ENCODE results near the gene HLA-G.
A peak's percentile ranks its signal among the peaks of the same experiment; 100 is the strongest.

The HLA-G gene

DNA sequence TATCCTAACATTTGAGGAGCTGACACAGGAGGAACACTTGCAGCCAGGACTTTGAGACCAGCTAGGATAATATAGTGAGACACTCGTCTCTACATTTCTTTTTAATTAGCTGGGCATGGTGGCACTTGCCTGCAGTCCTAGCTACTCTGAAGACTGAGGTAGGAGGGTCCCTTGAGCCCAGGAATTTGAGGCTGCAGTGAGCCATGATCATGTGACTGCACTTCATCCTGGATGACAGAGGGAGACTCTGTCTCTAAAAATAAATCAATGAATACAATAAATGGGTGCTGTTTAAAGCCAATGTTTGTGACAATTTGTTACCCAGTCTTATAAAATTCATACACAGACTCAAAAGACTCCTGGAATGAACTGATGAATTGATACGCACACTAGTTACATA is 1.8 kb upstream of the HLA-G start:
- TF ChIP-seq, protein P1, sequence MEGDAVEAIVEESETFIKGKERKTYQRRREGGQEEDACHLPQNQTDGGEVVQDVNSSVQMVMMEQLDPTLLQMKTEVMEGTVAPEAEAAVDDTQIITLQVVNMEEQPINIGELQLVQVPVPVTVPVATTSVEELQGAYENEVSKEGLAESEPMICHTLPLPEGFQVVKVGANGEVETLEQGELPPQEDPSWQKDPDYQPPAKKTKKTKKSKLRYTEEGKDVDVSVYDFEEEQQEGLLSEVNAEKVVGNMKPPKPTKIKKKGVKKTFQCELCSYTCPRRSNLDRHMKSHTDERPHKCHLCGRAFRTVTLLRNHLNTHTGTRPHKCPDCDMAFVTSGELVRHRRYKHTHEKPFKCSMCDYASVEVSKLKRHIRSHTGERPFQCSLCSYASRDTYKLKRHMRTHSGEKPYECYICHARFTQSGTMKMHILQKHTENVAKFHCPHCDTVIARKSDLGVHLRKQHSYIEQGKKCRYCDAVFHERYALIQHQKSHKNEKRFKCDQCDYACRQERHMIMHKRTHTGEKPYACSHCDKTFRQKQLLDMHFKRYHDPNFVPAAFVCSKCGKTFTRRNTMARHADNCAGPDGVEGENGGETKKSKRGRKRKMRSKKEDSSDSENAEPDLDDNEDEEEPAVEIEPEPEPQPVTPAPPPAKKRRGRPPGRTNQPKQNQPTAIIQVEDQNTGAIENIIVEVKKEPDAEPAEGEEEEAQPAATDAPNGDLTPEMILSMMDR (IDR thresholded peaks at IDR 0.05) = no peak
- DNase-seq = no peak
- Mint-ChIP-seq H3K27ac (no peak overlapping the region), H3K4me1 (peaks cover 5% of the 10 kb centered on the region), H3K4me3 (no peak overlapping the region), H3K9me3 (peaks cover 14% of the 10 kb centered on the region), H3K27me3 (ENCODE audit: low read depth, poor library complexity) (peaks cover 93% of the 10 kb centered on the region), H3K36me3 (ENCODE audit: low read depth) (no peaks in the 10 kb centered on the region)

- H3K4me1 Mint-ChIP-seq = peaks cover 5% of the 10 kb centered on the region
- no peaks in the 10 kb centered on the region for H3K36me3 Mint-ChIP-seq (ENCODE audit: low read depth)
- peaks cover 14% of the 10 kb centered on the region for H3K9me3 Mint-ChIP-seq
- peaks cover 93% of the 10 kb centered on the region for H3K27me3 Mint-ChIP-seq (ENCODE audit: low read depth, poor library complexity)
- no peak overlapping the region for H3K27ac Mint-ChIP-seq
- TF ChIP-seq, protein P1 (IDR thresholded peaks at IDR 0.05) = no peak
- no peak overlapping the region for H3K4me3 Mint-ChIP-seq
- no peak for DNase-seq
These were observed 1.4 kb upstream of the HLA-G start for GRCh38 chr6:29826271-29826670.

- H3K4me3 Mint-ChIP-seq = peak overlapping the region; percentile 58
- TF ChIP-seq, protein P1 (IDR thresholded peaks at IDR 0.05) = no peak
- H3K27me3 Mint-ChIP-seq (ENCODE audit: low read depth, poor library complexity) = peaks cover 99% of the 10 kb centered on the region
- H3K4me1 Mint-ChIP-seq = peaks cover 5% of the 10 kb centered on the region
- H3K27ac Mint-ChIP-seq = no peak overlapping the region
- H3K9me3 Mint-ChIP-seq = peaks cover 4% of the 10 kb centered on the region
- no peaks in the 10 kb centered on the region for H3K36me3 Mint-ChIP-seq (ENCODE audit: low read depth)
- DNase-seq = peak; percentile 38
These were observed 809 bp downstream of the HLA-G start for GRCh38 chr6:29828471-29828797.

DNA sequence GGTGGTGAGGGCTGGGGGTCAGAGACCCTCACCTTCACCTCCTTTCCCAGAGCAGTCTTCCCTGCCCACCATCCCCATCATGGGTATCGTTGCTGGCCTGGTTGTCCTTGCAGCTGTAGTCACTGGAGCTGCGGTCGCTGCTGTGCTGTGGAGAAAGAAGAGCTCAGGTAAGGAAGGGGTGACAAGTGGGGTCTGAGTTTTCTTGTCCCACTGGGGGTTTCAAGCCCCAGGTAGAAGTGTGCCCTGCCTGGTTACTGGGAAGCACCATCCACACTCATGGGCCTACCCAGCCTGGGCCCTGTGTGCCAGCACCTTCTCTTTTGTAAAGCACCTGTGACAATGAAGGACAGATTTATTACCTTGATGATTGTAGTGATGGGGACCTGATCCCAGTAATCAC is 2.1 kb downstream of the HLA-G start:
- peaks cover 97% of the 10 kb centered on the region for H3K27me3 Mint-ChIP-seq (ENCODE audit: low read depth, poor library complexity)

DNA sequence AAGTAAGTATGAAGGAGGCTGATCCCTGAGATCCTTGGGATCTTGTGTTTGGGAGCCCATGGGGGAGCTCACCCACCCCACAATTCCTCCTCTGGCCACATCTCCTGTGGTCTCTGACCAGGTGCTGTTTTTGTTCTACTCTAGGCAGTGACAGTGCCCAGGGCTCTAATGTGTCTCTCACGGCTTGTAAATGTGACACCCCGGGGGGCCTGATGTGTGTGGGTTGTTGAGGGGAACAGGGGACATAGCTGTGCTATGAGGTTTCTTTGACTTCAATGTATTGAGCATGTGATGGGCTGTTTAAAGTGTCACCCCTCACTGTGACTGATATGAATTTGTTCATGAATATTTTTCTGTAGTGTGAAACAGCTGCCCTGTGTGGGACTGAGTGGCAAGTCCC is 2.8 kb downstream of the HLA-G start:
- peaks cover 5% of the 10 kb centered on the region for H3K4me1 Mint-ChIP-seq
- H3K36me3 Mint-ChIP-seq (ENCODE audit: low read depth) = no peaks in the 10 kb centered on the region
- H3K9me3 Mint-ChIP-seq = no peaks in the 10 kb centered on the region
- H3K27me3 Mint-ChIP-seq (ENCODE audit: low read depth, poor library complexity) = peaks cover 97% of the 10 kb centered on the region
- no peak overlapping the region for H3K27ac Mint-ChIP-seq
- no peak overlapping the region for H3K4me3 Mint-ChIP-seq
- no peak for DNase-seq
- TF ChIP-seq, protein P1 (IDR thresholded peaks at IDR 0.05) = no peak

More for the DNA sequence above, 2.1 kb downstream of the HLA-G start:
- Mint-ChIP-seq H3K4me3 (no peak overlapping the region), H3K4me1 (peaks cover 5% of the 10 kb centered on the region), H3K9me3 (no peaks in the 10 kb centered on the region), H3K27ac (no peak overlapping the region), H3K36me3 (ENCODE audit: low read depth) (no peaks in the 10 kb centered on the region)
- no peak for DNase-seq
- TF ChIP-seq, protein P1 (IDR thresholded peaks at IDR 0.05) = no peak

- Mint-ChIP-seq H3K4me3 (no peak overlapping the region), H3K27me3 (ENCODE audit: low read depth, poor library complexity) (peaks cover 95% of the 10 kb centered on the region), H3K9me3 (no peaks in the 10 kb centered on the region), H3K27ac (no peak overlapping the region), H3K4me1 (peaks cover 5% of the 10 kb centered on the region), H3K36me3 (ENCODE audit: low read depth) (no peaks in the 10 kb centered on the region)
- DNase-seq = no peak
- TF ChIP-seq, protein P1 (IDR thresholded peaks at IDR 0.05) = no peak
These were observed 4.2 kb downstream of the HLA-G start for GRCh38 chr6:29831776-29832175.

All from nephron progenitor cell (in vitro differentiated cells).